ENCODE results near the gene MACROD2.

DNA sequence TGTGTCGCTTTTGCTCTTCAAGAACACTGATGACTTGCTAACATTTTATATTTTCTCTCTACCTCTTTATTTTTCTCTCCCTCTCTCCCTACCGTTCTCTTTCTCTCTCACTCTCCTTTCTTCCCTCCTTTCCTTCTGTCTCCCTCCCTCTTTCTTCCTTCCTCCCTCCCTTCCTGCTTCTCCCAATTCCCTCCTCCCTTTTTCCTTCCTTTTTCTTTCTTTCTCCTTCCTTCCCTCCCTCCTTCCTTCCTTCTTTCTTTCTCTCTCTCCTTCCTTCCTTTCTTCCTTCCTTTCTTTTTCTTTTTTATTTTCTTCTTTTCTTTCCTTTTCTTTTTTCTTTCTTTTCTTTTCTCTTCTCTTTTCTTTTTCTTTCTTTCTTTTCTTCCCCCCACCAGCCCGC is 1511.8 kb downstream of the MACROD2 start:
- TF ChIP-seq, protein P1, sequence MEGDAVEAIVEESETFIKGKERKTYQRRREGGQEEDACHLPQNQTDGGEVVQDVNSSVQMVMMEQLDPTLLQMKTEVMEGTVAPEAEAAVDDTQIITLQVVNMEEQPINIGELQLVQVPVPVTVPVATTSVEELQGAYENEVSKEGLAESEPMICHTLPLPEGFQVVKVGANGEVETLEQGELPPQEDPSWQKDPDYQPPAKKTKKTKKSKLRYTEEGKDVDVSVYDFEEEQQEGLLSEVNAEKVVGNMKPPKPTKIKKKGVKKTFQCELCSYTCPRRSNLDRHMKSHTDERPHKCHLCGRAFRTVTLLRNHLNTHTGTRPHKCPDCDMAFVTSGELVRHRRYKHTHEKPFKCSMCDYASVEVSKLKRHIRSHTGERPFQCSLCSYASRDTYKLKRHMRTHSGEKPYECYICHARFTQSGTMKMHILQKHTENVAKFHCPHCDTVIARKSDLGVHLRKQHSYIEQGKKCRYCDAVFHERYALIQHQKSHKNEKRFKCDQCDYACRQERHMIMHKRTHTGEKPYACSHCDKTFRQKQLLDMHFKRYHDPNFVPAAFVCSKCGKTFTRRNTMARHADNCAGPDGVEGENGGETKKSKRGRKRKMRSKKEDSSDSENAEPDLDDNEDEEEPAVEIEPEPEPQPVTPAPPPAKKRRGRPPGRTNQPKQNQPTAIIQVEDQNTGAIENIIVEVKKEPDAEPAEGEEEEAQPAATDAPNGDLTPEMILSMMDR (IDR thresholded peaks at IDR 0.05) = no peak
- TF ChIP-seq POLR2A (IDR thresholded peaks at IDR 0.05) = no peak
